ENCODE data around the gene TMEM150A.

TMEM150A gene

GRCh38 chr2:85577386-85578242 is 24.9 kb downstream of the TMEM150A start, which contains the start of gene VAMP8:
Gene VAMP8 (plus strand): TSS chr2:85577586. CDS start chr2:85577647, 61 bp downstream.
- Histone ChIP-seq H3K9me2 (replicated peaks; ENCODE audit: insufficient read depth, low read length) (no peaks in the 10 kb centered on the region), H4K20me1 (ENCODE audit: low read depth, low read length) (no peaks in the 10 kb centered on the region), H3K4me2 (ENCODE audit: low read depth, low read length, poor library complexity, severe bottlenecking) (peak within 1 kb of the TSS; percentile 90), H3F3A (ENCODE audit: insufficient read depth) (no peaks in the 10 kb centered on the region; the same call in 1 of the 2 replicates), H3K36me3 (ENCODE audit: low read length) (no peaks in the 10 kb centered on the region), H3K79me2 (ENCODE audit: insufficient read depth, low read length) (peaks cover 18% of the 10 kb centered on the region), H3K9me3 (ENCODE audit: insufficient read depth, low read length) (no peaks in the 10 kb centered on the region), H2AFZ (ENCODE audit: low read depth, low read length, severe bottlenecking) (peak within 1 kb of the TSS; percentile 81), H3K4me3 (ENCODE audit: insufficient read depth, low read length, poor library complexity, severe bottlenecking) (peak within 1 kb of the TSS; percentile 71), H3K27me3 (ENCODE audit: low read length) (no peaks in the 10 kb centered on the region), H3K27ac (ENCODE audit: low read depth, low read length) (peak within 1 kb of the TSS; percentile 59), H3K9ac (ENCODE audit: low read length) (peak within 1 kb of the TSS; percentile 78)
- TF ChIP-seq EZH2phosphoT487 (conservative IDR thresholded peaks at IDR 0.05; ENCODE audit: low read length) (no peak), CTCF (IDR thresholded peaks at IDR 0.05; ENCODE audit: insufficient read depth, low read length, poor library complexity, severe bottlenecking) (no peak)

GRCh38 chr2:85577063-85577385 is 25.5 kb downstream of the TMEM150A start:
- H2AFZ ChIP-seq (ENCODE audit: low read depth, low read length, severe bottlenecking), result peak overlapping the region; percentile 81
- H3K27ac ChIP-seq (ENCODE audit: low read depth, low read length), result no peak overlapping the region
- H3K9me3 ChIP-seq (ENCODE audit: insufficient read depth, low read length), result no peaks in the 10 kb centered on the region
- no peaks in the 10 kb centered on the region for H3K27me3 ChIP-seq (ENCODE audit: low read length)
- peak overlapping the region; percentile 71 for H3K4me3 ChIP-seq (ENCODE audit: insufficient read depth, low read length, poor library complexity, severe bottlenecking)
- H3K4me2 ChIP-seq (ENCODE audit: low read depth, low read length, poor library complexity, severe bottlenecking), result peak overlapping the region; percentile 90
- no peaks in the 10 kb centered on the region for H4K20me1 ChIP-seq (ENCODE audit: low read depth, low read length)
- H3K9ac ChIP-seq (ENCODE audit: low read length), result peak overlapping the region; percentile 78
- TF ChIP-seq EZH2phosphoT487 (conservative IDR thresholded peaks at IDR 0.05; ENCODE audit: low read length), result no peak
- TF ChIP-seq CTCF (IDR thresholded peaks at IDR 0.05; ENCODE audit: insufficient read depth, low read length, poor library complexity, severe bottlenecking), result no peak
- H3K9me2 ChIP-seq (replicated peaks; ENCODE audit: insufficient read depth, low read length), result no peaks in the 10 kb centered on the region
- H3K79me2 ChIP-seq (ENCODE audit: insufficient read depth, low read length), result peaks cover 18% of the 10 kb centered on the region
- H3K36me3 ChIP-seq (ENCODE audit: low read length), result no peaks in the 10 kb centered on the region
- H3F3A ChIP-seq (ENCODE audit: insufficient read depth), result no peaks in the 10 kb centered on the region; the same call in 1 of the 2 replicates

- Histone ChIP-seq H3K9me2 (replicated peaks; ENCODE audit: insufficient read depth, low read length) (no peaks in the 10 kb centered on the region), H3K27me3 (ENCODE audit: low read length) (no peaks in the 10 kb centered on the region), H3K36me3 (ENCODE audit: low read length) (no peaks in the 10 kb centered on the region), H3K27ac (ENCODE audit: low read depth, low read length) (no peak overlapping the region), H3K9ac (ENCODE audit: low read length) (no peak overlapping the region), H3K79me2 (ENCODE audit: insufficient read depth, low read length) (peaks cover 18% of the 10 kb centered on the region), H3K9me3 (ENCODE audit: insufficient read depth, low read length) (no peaks in the 10 kb centered on the region), H2AFZ (ENCODE audit: low read depth, low read length, severe bottlenecking) (no peak overlapping the region), H3K4me3 (ENCODE audit: insufficient read depth, low read length, poor library complexity, severe bottlenecking) (no peak overlapping the region), H4K20me1 (ENCODE audit: low read depth, low read length) (no peaks in the 10 kb centered on the region), H3F3A (ENCODE audit: insufficient read depth) (no peaks in the 10 kb centered on the region; the same call in 1 of the 2 replicates), H3K4me2 (ENCODE audit: low read depth, low read length, poor library complexity, severe bottlenecking) (no peak overlapping the region)
- TF ChIP-seq EZH2phosphoT487 (conservative IDR thresholded peaks at IDR 0.05; ENCODE audit: low read length), result no peak
- no peak for TF ChIP-seq CTCF (IDR thresholded peaks at IDR 0.05; ENCODE audit: insufficient read depth, low read length, poor library complexity, severe bottlenecking)
Observed at GRCh38 chr2:85575739-85576138, 26.8 kb downstream of the TMEM150A start.
